BJ (cell line): Measurements from ENCODE around the gene CDK2AP2. TPM values are rescaled to one million over a fixed set of nuclear protein-coding genes. Genes with fewer than 3 reads are reported as not detected.
"Not testable (repeated sequence)": the region's sequence is repeated elsewhere in the genome, so short reads cannot be mapped to it uniquely, and the experiment has no call there.

Experiments used
- CTCF ChIA-PET: fragments of 350-600 bp; formaldehyde crosslinking; extraction: SDS; loops from one replicate; lab custom pipeline; 2021; ENCODE audit warnings: antibody characterized with exemption, inconsistent platforms; lab: Yijun Ruan, JAX
- POLR2A ChIA-PET: fragments of 300-600 bp; sonication (Branson Sonifier 250); formaldehyde crosslinking; extraction: SDS; loops from one replicate; lab custom pipeline; 2021; ENCODE audit warnings: antibody characterized with exemption; lab: Charles Lee
- DNase-seq: peaks from one replicate; pipeline ENCODE4 v3.0.0-alpha.2; 2011; ENCODE audit warnings: low read depth
- H3K27me3 ChIP-seq: 2 replicates; pipeline ENCODE4 v1.6.0; 2011; ENCODE audit warnings: low read length; ENCODE audit not compliant: control insufficient read depth, insufficient read depth
- H3K36me3 ChIP-seq: 2 replicates; pipeline ENCODE4 v1.5.1; 2011; ENCODE audit warnings: low read length; ENCODE audit not compliant: control insufficient read depth, insufficient read depth
- H3K4me3 ChIP-seq: 2 replicates; pipeline ENCODE4 v1.5.1; 2011; ENCODE audit warnings: low read depth, mild to moderate bottlenecking, control low read depth, low read length
- CTCF ChIP-seq: IDR thresholded peaks from 2 replicates; pipeline ENCODE4 v1.5.1; 2011; ENCODE audit warnings: low read depth, mild to moderate bottlenecking, control low read depth, inconsistent platforms, low read length, moderate library complexity; ENCODE audit not compliant: insufficient read depth
- polyA minus RNA-seq: library from RNA; depleted of rRNA, polyadenylated mRNA; stranded (reverse); fragments of >200 nt; gene quantifications from 2 replicates; pipeline ENCODE4 v1.2.3, GENCODE V29; 2011; rRNA and poly(A)+ RNA removed
- polyA plus RNA-seq: library from polyadenylated mRNA; depleted of rRNA; stranded (reverse); fragments of >200 nt; gene quantifications from 2 replicates; pipeline ENCODE4 v1.2.3, GENCODE V29; 2011; rRNA removed

CDK2AP2 gene
- polyA plus RNA-seq (15.4 and 30.4 TPM in 2 replicates), polyA minus RNA-seq (16.6 and 25.4 TPM in 2 replicates)

- no peak for TF ChIP-seq CTCF
- Histone ChIP-seq H3K27me3 (peaks cover 1% of the 10 kb centered on the region; the same call in 1 of the 2 replicates), H3K36me3 (no peaks in the 10 kb centered on the region), H3K4me3 (peak within 1 kb of the TSS; percentile 74)
- DNase-seq: peak; percentile 96
- ChIA-PET POLR2A (no interaction called here), CTCF (interaction anchor here (0.7 to 0.8 kb wide), 2 partner anchors 15 to 161 kb away, joined by 3 read pairs; no protein-coding TSS in a partner anchor)
Observed at GRCh38 chr11:67507864-67508485, at the start of gene CDK2AP2. Gene CDK2AP2 (minus strand): TSS chr11:67508162. CDS start chr11:67508082, 80 bp downstream.

GRCh38 chr11:67556244-67556643 lies 48.3 kb upstream of the CDK2AP2 start:
- TF ChIP-seq CTCF: no peak
- no peak overlapping the region for H3K4me3 ChIP-seq
- H3K27me3 ChIP-seq: no peaks in the 10 kb centered on the region
- H3K36me3 ChIP-seq: no peaks in the 10 kb centered on the region
- no peak for DNase-seq
- ChIA-PET CTCF (interaction anchor here (1.2 kb wide), 1 partner anchor 11 kb away, joined by 3 read pairs; no protein-coding TSS in a partner anchor), POLR2A (no interaction called here)

GRCh38 chr11:67551697-67552096 lies 43.7 kb upstream of the CDK2AP2 start:
- H3K4me3 ChIP-seq, POLR2A ChIA-PET: not testable (repeated sequence)
- CTCF ChIA-PET: interaction anchor here (0.6 to 0.8 kb wide), 2 partner anchors 21 to 46 kb away, joined by 3 to 4 read pairs; partner anchors contain the start of gene PITPNM1

GRCh38 chr11:67551127-67551526 lies 43.2 kb upstream of the CDK2AP2 start:
- POLR2A ChIA-PET: no interaction called here
- no peaks in the 10 kb centered on the region for H3K36me3 ChIP-seq
- H3K4me3 ChIP-seq: no peak overlapping the region
- H3K27me3 ChIP-seq: no peaks in the 10 kb centered on the region; the same call in 1 of the 2 replicates
- TF ChIP-seq CTCF: no peak
- CTCF ChIA-PET: interaction anchor here (0.8 kb wide), 1 partner anchor 21 kb away, joined by 3 read pairs; no protein-coding TSS in a partner anchor
- DNase-seq: no peak

More at GRCh38 chr11:67551697-67552096, 43.7 kb upstream of the CDK2AP2 start:
- H3K27me3 ChIP-seq, H3K36me3 ChIP-seq, DNase-seq: not testable (repeated sequence)

GRCh38 chr11:67548555-67549110 lies 40.7 kb upstream of the CDK2AP2 start:
- TF ChIP-seq CTCF: no peak
- H3K4me3 ChIP-seq: no peak overlapping the region
- no peaks in the 10 kb centered on the region; the same call in 1 of the 2 replicates for H3K27me3 ChIP-seq
- CTCF ChIA-PET: no interaction called here
- DNase-seq: no peak
- H3K36me3 ChIP-seq: no peaks in the 10 kb centered on the region
- POLR2A ChIA-PET: no interaction called here

- H3K36me3 ChIP-seq, CTCF ChIA-PET, H3K27me3 ChIP-seq, H3K4me3 ChIP-seq, DNase-seq, POLR2A ChIA-PET: not testable (repeated sequence)
Observed at GRCh38 chr11:67548112-67548511, 40.1 kb upstream of the CDK2AP2 start.
